Activated T-cell treated with anti-CD3 and anti-CD28 coated beads for 48 hours (primary cell): ENCODE data around the gene GAS2.

Experiments used
- DNase-seq: peaks from one replicate; pipeline ENCODE4 v3.0.0-alpha.2; 2020; ENCODE audit warnings: low read depth

GAS2 gene

GRCh38 chr11:22787551-22788162 lies 121.2 kb downstream of the GAS2 start:
- DNase-seq = no peak

- DNase-seq = no peak
These were observed 126.1 kb downstream of the GAS2 start for GRCh38 chr11:22792497-22792896.

- DNase-seq = no peak
These were observed 129.5 kb downstream of the GAS2 start for GRCh38 chr11:22795914-22796313.

- no peak for DNase-seq
These were observed 130.6 kb downstream of the GAS2 start for GRCh38 chr11:22797047-22797446.

- DNase-seq = no peak
These were observed 132.5 kb downstream of the GAS2 start for GRCh38 chr11:22798901-22799300.

- DNase-seq = no peak
These were observed 134.1 kb downstream of the GAS2 start for GRCh38 chr11:22800482-22800881.

- DNase-seq = no peak
These were observed 136.4 kb downstream of the GAS2 start for GRCh38 chr11:22802861-22803260.

- DNase-seq = no peak
These were observed 141.0 kb downstream of the GAS2 start for GRCh38 chr11:22807391-22807790.

GRCh38 chr11:22807855-22808570 lies 141.6 kb downstream of the GAS2 start:
- no peak for DNase-seq

- DNase-seq = no peak
These were observed 142.3 kb downstream of the GAS2 start for GRCh38 chr11:22808571-22809197.

GRCh38 chr11:22809893-22810292 lies 143.5 kb downstream of the GAS2 start:
- no peak for DNase-seq

GRCh38 chr11:22822203-22822602 lies 155.8 kb downstream of the GAS2 start:
- DNase-seq = no peak

- DNase-seq = no peak
These were observed 162.0 kb downstream of the GAS2 start for GRCh38 chr11:22828373-22828772.

- DNase-seq = peak; percentile 89
These were observed 163.0 kb downstream of the GAS2 start, which contains the start of gene SVIP for GRCh38 chr11:22829231-22830081. Gene SVIP (minus strand): TSS chr11:22829801. CDS start chr11:22829748, 53 bp downstream.

- DNase-seq = no peak
These were observed 163.6 kb downstream of the GAS2 start for GRCh38 chr11:22830082-22830414.

GRCh38 chr11:22832315-22833015 lies 166.1 kb downstream of the GAS2 start:
- no peak for DNase-seq

- DNase-seq = no peak
These were observed 180.3 kb downstream of the GAS2 start for GRCh38 chr11:22846726-22847125.

- no peak for DNase-seq
These were observed 185.1 kb downstream of the GAS2 start for GRCh38 chr11:22851477-22851876.

GRCh38 chr11:22859756-22860155 lies 193.3 kb downstream of the GAS2 start:
- DNase-seq = no peak

- no peak for DNase-seq
These were observed 193.8 kb downstream of the GAS2 start, which contains the start of gene CCDC179 for GRCh38 chr11:22860241-22860640. Gene CCDC179 (minus strand): TSS chr11:22860474. CDS start chr11:22860421, 53 bp downstream.
